HepG2 (cell line): ENCODE data around the gene BCAS3. TPM values are rescaled to one million over a fixed set of nuclear protein-coding genes. Genes with fewer than 3 reads are reported as not detected.

Experiments used
- CENPX ChIP-seq: sonication (generic); formaldehyde crosslinking; IDR thresholded peaks from 2 replicates; pipeline ENCODE4 v1.9.0; 2021; ENCODE audit warnings: mild to moderate bottlenecking, missing genetic modification reagents, moderate library complexity
- HOXA9 ChIP-seq: sonication (generic); formaldehyde crosslinking; IDR thresholded peaks from 2 replicates; pipeline ENCODE4 v1.8.1; 2022; ENCODE audit warnings: missing genetic modification reagents, mild to moderate bottlenecking, moderate library complexity, borderline replicate concordance
- MIER2 ChIP-seq: IDR thresholded peaks from 2 replicates; pipeline ENCODE4 v1.6.1; 2016; ENCODE audit warnings: missing biosample characterization, missing genetic modification reagents
- REXO4 ChIP-seq: sonication (generic); formaldehyde crosslinking; IDR thresholded peaks from 2 replicates; pipeline ENCODE4 v1.8.0; 2022; ENCODE audit warnings: missing genetic modification reagents, mild to moderate bottlenecking, borderline replicate concordance
- SNAPC2 ChIP-seq: sonication (generic); formaldehyde crosslinking; IDR thresholded peaks from 2 replicates; pipeline ENCODE4 v1.8.1; 2022; ENCODE audit warnings: mild to moderate bottlenecking, missing genetic modification reagents
- ZBTB34 ChIP-seq: sonication (generic); formaldehyde crosslinking; IDR thresholded peaks from 2 replicates; pipeline ENCODE4 v1.8.0; 2022; ENCODE audit warnings: mild to moderate bottlenecking, missing genetic modification reagents
- ZBTB40 ChIP-seq, 2 experiments: fragments of 450-650 bp in 1 of 2; sonication (generic) in 1 of 2; formaldehyde crosslinking in 1 of 2; IDR thresholded peaks; 2 replicates each; pipeline versions ENCODE4 v1.6.1 to v1.8.0; 2016 to 2022; ENCODE audit warnings: antibody characterized with exemption in 1 of 2, mild to moderate bottlenecking in 1 of 2, missing genetic modification reagents in 1 of 2
- ZNF331 ChIP-seq: sonication (generic); formaldehyde crosslinking; IDR thresholded peaks from 2 replicates; pipeline ENCODE4 v1.4.0; 2020; ENCODE audit warnings: missing genetic modification reagents
- ZNF441 ChIP-seq: sonication (generic); formaldehyde crosslinking; IDR thresholded peaks from 2 replicates; pipeline ENCODE4 v1.7.0; 2021; ENCODE audit warnings: missing genetic modification reagents, borderline replicate concordance
- ZNF460 ChIP-seq: sonication (generic); formaldehyde crosslinking; IDR thresholded peaks from 2 replicates; pipeline ENCODE4 v1.5.1; 2020; ENCODE audit warnings: missing genetic modification reagents, mild to moderate bottlenecking, borderline replicate concordance
- ZNF780A ChIP-seq: sonication (generic); formaldehyde crosslinking; IDR thresholded peaks from 2 replicates; pipeline ENCODE4 v1.8.0; 2022; ENCODE audit warnings: mild to moderate bottlenecking, missing genetic modification reagents, moderate library complexity
- polyA plus RNA-seq, 8 experiments: library from polyadenylated mRNA; depleted of rRNA in 3 of 8; stranded (reverse) in 7 of 8; unstranded in 1 of 8; fragments of >200 nt; fragmentation: Illumina TruSeq in 4 of 8; extraction: Trizol in 4 of 8; gene quantifications; 2 replicates each; pipeline versions ENCODE4 v1.2.1 to v1.2.3, GENCODE V29; 2011 to 2016; ENCODE audit warnings: low read depth in 4 of 8, missing spikeins in 1 of 8, mixed read lengths in 1 of 8; ENCODE audit not compliant: insufficient read depth in 1 of 8
- total RNA-seq, 5 experiments: library from RNA; depleted of rRNA; stranded (reverse); fragments of >200 nt; fragmentation: Illumina TruSeq; extraction: Trizol; gene quantifications; 2 replicates each; pipeline ENCODE4 v1.2.3, GENCODE V29; 2016; ENCODE audit warnings: low read depth in 1 of 5
- TF ChIP-seq, protein P1 (sequence below): sonication (generic); formaldehyde crosslinking; IDR thresholded peaks from 2 replicates; pipeline ENCODE4 v1.5.0; 2020; ENCODE audit warnings: missing genetic modification reagents

Gene BCAS3
- total and polyA plus RNA-seq, 2 of the 13 experiments (the other 11 are each of a cell fraction or from before 2014, with no cell fraction given), result 10.7 to 11.2 TPM

GRCh38 chr17:61379457-61380216 lies 702.0 kb downstream of the BCAS3 start (continued):
- TF ChIP-seq HOXA9 (CRISPR knock-in tag), result no peak
- TF ChIP-seq, protein P1, sequence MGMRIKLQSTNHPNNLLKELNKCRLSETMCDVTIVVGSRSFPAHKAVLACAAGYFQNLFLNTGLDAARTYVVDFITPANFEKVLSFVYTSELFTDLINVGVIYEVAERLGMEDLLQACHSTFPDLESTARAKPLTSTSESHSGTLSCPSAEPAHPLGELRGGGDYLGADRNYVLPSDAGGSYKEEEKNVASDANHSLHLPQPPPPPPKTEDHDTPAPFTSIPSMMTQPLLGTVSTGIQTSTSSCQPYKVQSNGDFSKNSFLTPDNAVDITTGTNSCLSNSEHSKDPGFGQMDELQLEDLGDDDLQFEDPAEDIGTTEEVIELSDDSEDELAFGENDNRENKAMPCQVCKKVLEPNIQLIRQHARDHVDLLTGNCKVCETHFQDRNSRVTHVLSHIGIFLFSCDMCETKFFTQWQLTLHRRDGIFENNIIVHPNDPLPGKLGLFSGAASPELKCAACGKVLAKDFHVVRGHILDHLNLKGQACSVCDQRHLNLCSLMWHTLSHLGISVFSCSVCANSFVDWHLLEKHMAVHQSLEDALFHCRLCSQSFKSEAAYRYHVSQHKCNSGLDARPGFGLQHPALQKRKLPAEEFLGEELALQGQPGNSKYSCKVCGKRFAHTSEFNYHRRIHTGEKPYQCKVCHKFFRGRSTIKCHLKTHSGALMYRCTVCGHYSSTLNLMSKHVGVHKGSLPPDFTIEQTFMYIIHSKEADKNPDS, result 0 out of 2 replicates have a peak, but pooled peaks have one; percentile 65
- no peak for TF ChIP-seq CENPX (CRISPR knock-in tag)
- TF ChIP-seq ZNF441, result 0 out of 2 replicates have a peak, but pooled peaks have one; percentile 42
- TF ChIP-seq ZNF460, result no peak
- no peak for TF ChIP-seq SNAPC2
- no peak for TF ChIP-seq ZNF780A
- no peak for TF ChIP-seq ZBTB34 (CRISPR knock-in tag)
- TF ChIP-seq ZNF331 (CRISPR knock-in tag), result 0 out of 2 replicates have a peak, but pooled peaks have one; percentile 35
- TF ChIP-seq REXO4, result no peak
- TF ChIP-seq ZBTB40 (IDR thresholded peaks at IDR 0.05), result no peak
- no peak for TF ChIP-seq ZBTB40 (CRISPR knock-in tag; IDR thresholded peaks at IDR 0.05)
- no peak for TF ChIP-seq MIER2 (CRISPR knock-in tag)
